HEK293 (cell line): ENCODE measurements around the gene MBP.

Experiments used
- KLF7 ChIP-seq: fragments of 450-650 bp; formaldehyde crosslinking; IDR thresholded peaks from 2 replicates; pipeline ENCODE4 v1.5.1; 2016; ENCODE audit warnings: missing biosample characterization, missing genetic modification characterization, borderline replicate concordance
- MYNN ChIP-seq: fragments of 450-650 bp; formaldehyde crosslinking; IDR thresholded peaks from 2 replicates; pipeline ENCODE4 v1.5.1; 2016; ENCODE audit warnings: missing biosample characterization, missing genetic modification characterization, borderline replicate concordance
- ZNF174 ChIP-seq: fragments of 450-650 bp; formaldehyde crosslinking; IDR thresholded peaks from 2 replicates; pipeline ENCODE4 v1.5.0; 2017; ENCODE audit warnings: missing biosample characterization, mild to moderate bottlenecking, missing genetic modification characterization
- ZNF184 ChIP-seq: fragments of 450-650 bp; IDR thresholded peaks from 2 replicates; pipeline ENCODE4 v1.5.1; 2018; ENCODE audit warnings: missing biosample characterization, mild to moderate bottlenecking, missing genetic modification characterization
- ZNF274 ChIP-seq, 2 experiments: fragments of 200-500 bp in 1 of 2; fragments of 450-650 bp in 1 of 2; sonication (Bioruptor generic) in 1 of 2; formaldehyde crosslinking in 1 of 2; IDR thresholded peaks; 2 replicates each; pipeline versions ENCODE4 v1.5.1 to v1.6.1; 2014 to 2016; ENCODE audit warnings: borderline replicate concordance in 1 of 2, inconsistent platforms in 1 of 2, low read length in 1 of 2, missing biosample characterization in 1 of 2, missing genetic modification characterization in 1 of 2
- ZNF324 ChIP-seq: fragments of 450-650 bp; formaldehyde crosslinking; IDR thresholded peaks from 2 replicates; pipeline ENCODE4 v1.5.1; 2016; ENCODE audit warnings: missing biosample characterization, missing genetic modification characterization
- ZNF558 ChIP-seq: fragments of 450-650 bp; formaldehyde crosslinking; IDR thresholded peaks from 2 replicates; pipeline ENCODE4 v1.5.1; 2016; ENCODE audit warnings: missing biosample characterization, missing genetic modification characterization
- ZNF768 ChIP-seq: fragments of 450-650 bp; formaldehyde crosslinking; IDR thresholded peaks from 2 replicates; pipeline ENCODE4 v1.5.1; 2018; ENCODE audit warnings: missing biosample characterization, mild to moderate bottlenecking, missing genetic modification characterization
- TF ChIP-seq, protein P1 (sequence below): fragments of 450-650 bp; IDR thresholded peaks from 2 replicates; pipeline ENCODE4 v1.5.1; 2018; ENCODE audit warnings: missing biosample characterization, mild to moderate bottlenecking, missing genetic modification characterization
- TF ChIP-seq, protein P2 (sequence below): fragments of 450-650 bp; formaldehyde crosslinking; IDR thresholded peaks from 2 replicates; pipeline ENCODE4 v1.5.1; 2016; ENCODE audit warnings: missing biosample characterization, missing genetic modification characterization
- TF ChIP-seq, protein P3 (sequence below): fragments of 450-650 bp; formaldehyde crosslinking; IDR thresholded peaks from 2 replicates; pipeline ENCODE4 v1.5.1; 2016; ENCODE audit warnings: missing biosample characterization, missing genetic modification characterization

DNA sequence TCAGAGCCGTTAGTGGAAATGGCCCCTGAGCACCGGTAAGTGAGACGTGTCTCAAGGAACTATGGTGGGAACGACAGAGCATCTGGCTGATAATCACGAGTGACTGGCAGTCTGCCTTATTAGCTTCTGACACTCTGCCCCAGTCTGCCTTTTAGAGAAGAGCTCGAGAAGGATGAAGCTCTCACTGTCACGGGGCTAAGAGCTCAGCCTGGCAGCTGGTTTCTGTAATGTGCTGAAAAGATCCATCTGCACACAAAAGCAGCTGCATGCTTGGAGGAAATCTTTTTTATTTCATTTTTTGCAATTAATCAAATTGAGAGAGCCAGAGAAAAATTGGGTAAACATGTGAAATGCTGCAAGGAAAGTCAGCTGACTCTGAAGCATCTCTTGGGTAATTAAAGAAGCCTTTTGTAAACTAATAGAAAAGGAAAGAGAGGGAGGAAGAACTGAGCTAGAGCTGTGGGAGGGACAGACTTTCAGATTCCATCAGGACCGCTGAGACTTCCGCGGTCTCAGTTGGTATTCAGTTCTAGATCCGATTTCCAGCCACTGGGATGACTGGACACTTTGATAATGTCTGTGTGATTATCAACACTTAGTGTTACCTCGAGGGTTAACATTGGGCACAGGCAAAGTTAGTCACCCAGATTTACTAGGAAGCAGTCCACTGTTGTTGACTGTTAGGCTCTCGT, 24.4 kb downstream of the MBP start:
- TF ChIP-seq, protein P1, sequence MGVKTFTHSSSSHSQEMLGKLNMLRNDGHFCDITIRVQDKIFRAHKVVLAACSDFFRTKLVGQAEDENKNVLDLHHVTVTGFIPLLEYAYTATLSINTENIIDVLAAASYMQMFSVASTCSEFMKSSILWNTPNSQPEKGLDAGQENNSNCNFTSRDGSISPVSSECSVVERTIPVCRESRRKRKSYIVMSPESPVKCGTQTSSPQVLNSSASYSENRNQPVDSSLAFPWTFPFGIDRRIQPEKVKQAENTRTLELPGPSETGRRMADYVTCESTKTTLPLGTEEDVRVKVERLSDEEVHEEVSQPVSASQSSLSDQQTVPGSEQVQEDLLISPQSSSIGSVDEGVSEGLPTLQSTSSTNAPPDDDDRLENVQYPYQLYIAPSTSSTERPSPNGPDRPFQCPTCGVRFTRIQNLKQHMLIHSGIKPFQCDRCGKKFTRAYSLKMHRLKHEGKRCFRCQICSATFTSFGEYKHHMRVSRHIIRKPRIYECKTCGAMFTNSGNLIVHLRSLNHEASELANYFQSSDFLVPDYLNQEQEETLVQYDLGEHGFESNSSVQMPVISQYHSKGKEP (tag by site-specific recombination): no peak
- TF ChIP-seq, protein P2, sequence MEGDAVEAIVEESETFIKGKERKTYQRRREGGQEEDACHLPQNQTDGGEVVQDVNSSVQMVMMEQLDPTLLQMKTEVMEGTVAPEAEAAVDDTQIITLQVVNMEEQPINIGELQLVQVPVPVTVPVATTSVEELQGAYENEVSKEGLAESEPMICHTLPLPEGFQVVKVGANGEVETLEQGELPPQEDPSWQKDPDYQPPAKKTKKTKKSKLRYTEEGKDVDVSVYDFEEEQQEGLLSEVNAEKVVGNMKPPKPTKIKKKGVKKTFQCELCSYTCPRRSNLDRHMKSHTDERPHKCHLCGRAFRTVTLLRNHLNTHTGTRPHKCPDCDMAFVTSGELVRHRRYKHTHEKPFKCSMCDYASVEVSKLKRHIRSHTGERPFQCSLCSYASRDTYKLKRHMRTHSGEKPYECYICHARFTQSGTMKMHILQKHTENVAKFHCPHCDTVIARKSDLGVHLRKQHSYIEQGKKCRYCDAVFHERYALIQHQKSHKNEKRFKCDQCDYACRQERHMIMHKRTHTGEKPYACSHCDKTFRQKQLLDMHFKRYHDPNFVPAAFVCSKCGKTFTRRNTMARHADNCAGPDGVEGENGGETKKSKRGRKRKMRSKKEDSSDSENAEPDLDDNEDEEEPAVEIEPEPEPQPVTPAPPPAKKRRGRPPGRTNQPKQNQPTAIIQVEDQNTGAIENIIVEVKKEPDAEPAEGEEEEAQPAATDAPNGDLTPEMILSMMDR (tag by site-specific recombination): no peak
- TF ChIP-seq ZNF174 (tag by site-specific recombination): no peak
- no peak for TF ChIP-seq MYNN
- no peak for TF ChIP-seq KLF7 (tag by site-specific recombination)
- TF ChIP-seq ZNF184: no peak
- no peak for TF ChIP-seq ZNF274 (IDR thresholded peaks at IDR 0.05; ENCODE audit: low read length)
- no peak for TF ChIP-seq ZNF274 (tag by site-specific recombination; IDR thresholded peaks at IDR 0.05; ENCODE audit: borderline replicate concordance)
- TF ChIP-seq, protein P3, sequence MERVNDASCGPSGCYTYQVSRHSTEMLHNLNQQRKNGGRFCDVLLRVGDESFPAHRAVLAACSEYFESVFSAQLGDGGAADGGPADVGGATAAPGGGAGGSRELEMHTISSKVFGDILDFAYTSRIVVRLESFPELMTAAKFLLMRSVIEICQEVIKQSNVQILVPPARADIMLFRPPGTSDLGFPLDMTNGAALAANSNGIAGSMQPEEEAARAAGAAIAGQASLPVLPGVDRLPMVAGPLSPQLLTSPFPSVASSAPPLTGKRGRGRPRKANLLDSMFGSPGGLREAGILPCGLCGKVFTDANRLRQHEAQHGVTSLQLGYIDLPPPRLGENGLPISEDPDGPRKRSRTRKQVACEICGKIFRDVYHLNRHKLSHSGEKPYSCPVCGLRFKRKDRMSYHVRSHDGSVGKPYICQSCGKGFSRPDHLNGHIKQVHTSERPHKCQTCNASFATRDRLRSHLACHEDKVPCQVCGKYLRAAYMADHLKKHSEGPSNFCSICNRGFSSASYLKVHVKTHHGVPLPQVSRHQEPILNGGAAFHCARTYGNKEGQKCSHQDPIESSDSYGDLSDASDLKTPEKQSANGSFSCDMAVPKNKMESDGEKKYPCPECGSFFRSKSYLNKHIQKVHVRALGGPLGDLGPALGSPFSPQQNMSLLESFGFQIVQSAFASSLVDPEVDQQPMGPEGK (tag by site-specific recombination): no peak
- TF ChIP-seq ZNF768 (tag by site-specific recombination): no peak
- TF ChIP-seq ZNF324 (tag by site-specific recombination): no peak
- TF ChIP-seq ZNF558 (tag by site-specific recombination): no peak
